ENCODE results near the gene TGFBI.
A peak's percentile ranks its signal among the peaks of the same experiment; 100 is the strongest.

Gene TGFBI

GRCh38 chr5:136062366-136063274 lies 33.8 kb downstream of the TGFBI start:
- TF ChIP-seq MAX (IDR thresholded peaks at IDR 0.05; ENCODE audit: low read depth, low read length) (no peak), CTCF (IDR thresholded peaks at IDR 0.05; ENCODE audit: low read depth, low read length) (peak; percentile 49)
- H3K4me3 ChIP-seq (ENCODE audit: low read depth, low read length) = no peak overlapping the region
- peak; percentile 62 for DNase-seq (ENCODE audit: low read depth)

- no peak for DNase-seq (ENCODE audit: low read depth)
- TF ChIP-seq MAX (IDR thresholded peaks at IDR 0.05; ENCODE audit: low read depth, low read length) (no peak), MYC (IDR thresholded peaks at IDR 0.05; ENCODE audit: low read depth, low read length) (no peak), POLR2A (IDR thresholded peaks at IDR 0.05; ENCODE audit: extremely low read depth, insufficient read length) (no peak), CTCF (IDR thresholded peaks at IDR 0.05; ENCODE audit: low read depth, low read length) (no peak)
- H3K4me3 ChIP-seq (ENCODE audit: low read depth, low read length) = no peak overlapping the region
Measured at GRCh38 chr5:136063778-136064465, 35.1 kb downstream of the TGFBI start.

GRCh38 chr5:136064510-136064909 lies 35.7 kb downstream of the TGFBI start:
- TF ChIP-seq POLR2A (IDR thresholded peaks at IDR 0.05; ENCODE audit: extremely low read depth, insufficient read length) = no peak
- no peak for TF ChIP-seq MYC (IDR thresholded peaks at IDR 0.05; ENCODE audit: low read depth, low read length)
- no peak for TF ChIP-seq MAX (IDR thresholded peaks at IDR 0.05; ENCODE audit: low read depth, low read length)
- no peak for TF ChIP-seq CTCF (IDR thresholded peaks at IDR 0.05; ENCODE audit: low read depth, low read length)
- H3K4me3 ChIP-seq (ENCODE audit: low read depth, low read length) = no peak overlapping the region
- no peak for DNase-seq (ENCODE audit: low read depth)

- TF ChIP-seq MAX (IDR thresholded peaks at IDR 0.05; ENCODE audit: low read depth, low read length) = no peak
- no peak for TF ChIP-seq POLR2A (IDR thresholded peaks at IDR 0.05; ENCODE audit: extremely low read depth, insufficient read length)
- no peak for TF ChIP-seq MYC (IDR thresholded peaks at IDR 0.05; ENCODE audit: low read depth, low read length)
- no peak for TF ChIP-seq CTCF (IDR thresholded peaks at IDR 0.05; ENCODE audit: low read depth, low read length)
- DNase-seq (ENCODE audit: low read depth) = no peak
- no peak overlapping the region for H3K4me3 ChIP-seq (ENCODE audit: low read depth, low read length)
Measured at GRCh38 chr5:136065588-136065987, 36.8 kb downstream of the TGFBI start.

GRCh38 chr5:136066661-136067271 lies 38.0 kb downstream of the TGFBI start:
- H3K4me3 ChIP-seq (ENCODE audit: low read depth, low read length) = no peak overlapping the region
- TF ChIP-seq CTCF (IDR thresholded peaks at IDR 0.05; ENCODE audit: low read depth, low read length) (no peak), POLR2A (IDR thresholded peaks at IDR 0.05; ENCODE audit: extremely low read depth, insufficient read length) (no peak), MAX (IDR thresholded peaks at IDR 0.05; ENCODE audit: low read depth, low read length) (no peak), MYC (IDR thresholded peaks at IDR 0.05; ENCODE audit: low read depth, low read length) (no peak)
- DNase-seq (ENCODE audit: low read depth) = no peak

Measured in NB4 (cell line).